Measurements from ENCODE around the gene ZDHHC11.
"Not testable (repeated sequence)": the region's sequence is repeated elsewhere in the genome, so short reads cannot be mapped to it uniquely, and the experiment has no call there.

Gene ZDHHC11

GRCh38 chr5:747303-747844 lies 103.4 kb downstream of the ZDHHC11 start:
- not testable (repeated sequence) for H3K4me3 ChIP-seq (ENCODE audit: low read depth, low read length); H3K4me1 ChIP-seq (ENCODE audit: control insufficient read depth, insufficient read depth, low read length); H3K36me3 ChIP-seq (ENCODE audit: control insufficient read depth, insufficient read depth, low read length); H3K27me3 ChIP-seq (ENCODE audit: control insufficient read depth, insufficient read depth, low read length); H3K9me3 ChIP-seq (ENCODE audit: control insufficient read depth, insufficient read depth, low read depth, low read length); H3K27ac ChIP-seq (ENCODE audit: low read depth, low read length); H3K9ac ChIP-seq (ENCODE audit: low read length)

- no peak overlapping the region for H3K4me3 ChIP-seq (ENCODE audit: low read depth, low read length)
- H3K27me3 ChIP-seq (ENCODE audit: control insufficient read depth, insufficient read depth, low read length), result no peaks in the 10 kb centered on the region
- H3K27ac ChIP-seq (ENCODE audit: low read depth, low read length), result no peak overlapping the region
- no peaks in the 10 kb centered on the region for H3K4me1 ChIP-seq (ENCODE audit: control insufficient read depth, insufficient read depth, low read length)
- no peaks in the 10 kb centered on the region for H3K36me3 ChIP-seq (ENCODE audit: control insufficient read depth, insufficient read depth, low read length)
- no peak overlapping the region for H3K9ac ChIP-seq (ENCODE audit: low read length)
- H3K9me3 ChIP-seq (ENCODE audit: control insufficient read depth, insufficient read depth, low read depth, low read length), result no peaks in the 10 kb centered on the region
Observed at GRCh38 chr5:746258-746761, 104.5 kb downstream of the ZDHHC11 start.
